ENCODE results near the gene KRT6C. TPM values are rescaled to one million over a fixed set of nuclear protein-coding genes. Genes with fewer than 3 reads are reported as not detected.

The KRT6C gene
- total and polyA plus RNA-seq, 2 experiments from 2014 or later, result not detected

- no peaks in the 10 kb centered on the region for H3K36me3 ChIP-seq (ENCODE audit: low read depth)
- no peak overlapping the region for H3K4me2 ChIP-seq (ENCODE audit: unreplicated experiment)
- H3K9me3 ChIP-seq (ENCODE audit: low read depth), result no peaks in the 10 kb centered on the region
- WGBS, 2 experiments (ENCODE audit: low coverage in 1 of 2, low lambda C conversion rate in 2 of 2, missing lambda C conversion rate in 2 of 2), result 61 to 70% methylated on average over 2 of the region's 2 CpGs
- no peaks in the 10 kb centered on the region for H3F3A ChIP-seq (ENCODE audit: insufficient read depth)
- no peaks in the 10 kb centered on the region for H3K9me2 ChIP-seq (ENCODE audit: insufficient read depth)
- in situ Hi-C loops (cut with MboI), result no loop called here
- TF ChIP-seq EZH2phosphoT487 (IDR thresholded peaks at IDR 0.05; ENCODE audit: insufficient read depth, low read depth) (no peak), EZH2 (IDR thresholded peaks at IDR 0.05; ENCODE audit: insufficient read depth, poor library complexity, severe bottlenecking) (no peak)
- no peak for DNase-seq
- H2AFZ ChIP-seq, result no peak overlapping the region
- no peaks in the 10 kb centered on the region for H3K79me2 ChIP-seq (ENCODE audit: insufficient read depth)
- H3K9ac ChIP-seq, result no peak overlapping the region
- H3K27me3 ChIP-seq (replicated peaks; ENCODE audit: insufficient read depth), result peaks cover 6% of the 10 kb centered on the region
- H3K4me3 ChIP-seq, result no peak overlapping the region
- no peaks in the 10 kb centered on the region for H3K4me1 ChIP-seq (ENCODE audit: insufficient read depth)
- no peak overlapping the region for H3K27ac ChIP-seq
- H4K20me1 ChIP-seq (ENCODE audit: insufficient read depth), result no peaks in the 10 kb centered on the region
Measured at GRCh38 chr12:52474212-52474611, 607 bp upstream of the KRT6C start.

- H3K4me2 ChIP-seq (ENCODE audit: unreplicated experiment), result no peak overlapping the region
Measured at GRCh38 chr12:52469853-52470252, 3.8 kb downstream of the KRT6C start.

GRCh38 chr12:52464897-52465296 lies 8.7 kb downstream of the KRT6C start:
- in situ Hi-C loops (cut with MboI), result no loop called here
- Histone ChIP-seq H3K4me1 (ENCODE audit: insufficient read depth) (no peaks in the 10 kb centered on the region), H3K4me2 (ENCODE audit: unreplicated experiment) (no peak overlapping the region), H3K9me2 (ENCODE audit: insufficient read depth) (no peaks in the 10 kb centered on the region), H3F3A (ENCODE audit: insufficient read depth) (no peaks in the 10 kb centered on the region), H3K79me2 (ENCODE audit: insufficient read depth) (no peaks in the 10 kb centered on the region), H4K20me1 (ENCODE audit: insufficient read depth) (no peaks in the 10 kb centered on the region), H3K27ac (no peak overlapping the region), H3K27me3 (replicated peaks; ENCODE audit: insufficient read depth) (peaks cover 53% of the 10 kb centered on the region), H3K9me3 (ENCODE audit: low read depth) (no peaks in the 10 kb centered on the region), H3K4me3 (no peak overlapping the region), H3K9ac (no peak overlapping the region), H3K36me3 (ENCODE audit: low read depth) (no peaks in the 10 kb centered on the region), H2AFZ (no peak overlapping the region)
- 0% methylated on average over 2 of the region's 2 CpGs for WGBS, 2 experiments (ENCODE audit: low coverage in 1 of 2, low lambda C conversion rate in 2 of 2, missing lambda C conversion rate in 2 of 2)
- TF ChIP-seq EZH2 (IDR thresholded peaks at IDR 0.05; ENCODE audit: insufficient read depth, poor library complexity, severe bottlenecking) (no peak), EZH2phosphoT487 (IDR thresholded peaks at IDR 0.05; ENCODE audit: insufficient read depth, low read depth) (no peak)
- no peak for DNase-seq

More at GRCh38 chr12:52469853-52470252, 3.8 kb downstream of the KRT6C start:
- Histone ChIP-seq H3K4me1 (ENCODE audit: insufficient read depth) (no peaks in the 10 kb centered on the region), H3K4me3 (no peak overlapping the region), H3K27me3 (replicated peaks; ENCODE audit: insufficient read depth) (peaks cover 22% of the 10 kb centered on the region), H3K9me2 (ENCODE audit: insufficient read depth) (no peaks in the 10 kb centered on the region), H4K20me1 (ENCODE audit: insufficient read depth) (no peaks in the 10 kb centered on the region), H3F3A (ENCODE audit: insufficient read depth) (no peaks in the 10 kb centered on the region), H2AFZ (no peak overlapping the region), H3K9ac (no peak overlapping the region), H3K79me2 (ENCODE audit: insufficient read depth) (no peaks in the 10 kb centered on the region), H3K36me3 (ENCODE audit: low read depth) (no peaks in the 10 kb centered on the region), H3K27ac (no peak overlapping the region), H3K9me3 (ENCODE audit: low read depth) (no peaks in the 10 kb centered on the region)
- in situ Hi-C loops (cut with MboI), result no loop called here
- no peak for DNase-seq
- WGBS, 2 experiments (ENCODE audit: low coverage in 1 of 2, low lambda C conversion rate in 2 of 2, missing lambda C conversion rate in 2 of 2), result 53 to 60% methylated on average over 4 of the region's 4 CpGs
- TF ChIP-seq EZH2phosphoT487 (IDR thresholded peaks at IDR 0.05; ENCODE audit: insufficient read depth, low read depth), result no peak
- no peak for TF ChIP-seq EZH2 (IDR thresholded peaks at IDR 0.05; ENCODE audit: insufficient read depth, poor library complexity, severe bottlenecking)

- TF ChIP-seq EZH2phosphoT487 (IDR thresholded peaks at IDR 0.05; ENCODE audit: insufficient read depth, low read depth), result no peak
- no peak for TF ChIP-seq EZH2 (IDR thresholded peaks at IDR 0.05; ENCODE audit: insufficient read depth, poor library complexity, severe bottlenecking)
- Histone ChIP-seq H3K4me2 (ENCODE audit: unreplicated experiment) (no peak overlapping the region), H3K4me1 (ENCODE audit: insufficient read depth) (no peaks in the 10 kb centered on the region), H3K9me2 (ENCODE audit: insufficient read depth) (no peaks in the 10 kb centered on the region), H3K9ac (no peak overlapping the region), H3K4me3 (no peak overlapping the region), H3K27me3 (replicated peaks; ENCODE audit: insufficient read depth) (peaks cover 46% of the 10 kb centered on the region), H3K79me2 (ENCODE audit: insufficient read depth) (no peaks in the 10 kb centered on the region), H3K27ac (no peak overlapping the region), H2AFZ (no peak overlapping the region), H3F3A (ENCODE audit: insufficient read depth) (no peaks in the 10 kb centered on the region), H4K20me1 (ENCODE audit: insufficient read depth) (no peaks in the 10 kb centered on the region), H3K9me3 (ENCODE audit: low read depth) (no peaks in the 10 kb centered on the region), H3K36me3 (ENCODE audit: low read depth) (no peaks in the 10 kb centered on the region)
- 46 to 64% methylated on average over 5 of the region's 5 CpGs for WGBS, 2 experiments (ENCODE audit: low coverage in 1 of 2, low lambda C conversion rate in 2 of 2, missing lambda C conversion rate in 2 of 2)
- in situ Hi-C loops (cut with MboI), result no loop called here
- DNase-seq, result no peak
Measured at GRCh38 chr12:52461693-52462092, 11.9 kb downstream of the KRT6C start.

- H3K4me2 ChIP-seq (ENCODE audit: unreplicated experiment), result no peak overlapping the region
- H2AFZ ChIP-seq, result no peak overlapping the region
- no peaks in the 10 kb centered on the region for H3K9me3 ChIP-seq (ENCODE audit: low read depth)
- H3K9ac ChIP-seq, result no peak overlapping the region
- no peak overlapping the region for H3K27ac ChIP-seq
- H3F3A ChIP-seq (ENCODE audit: insufficient read depth), result no peaks in the 10 kb centered on the region
- H3K4me3 ChIP-seq, result no peak overlapping the region
- TF ChIP-seq EZH2 (IDR thresholded peaks at IDR 0.05; ENCODE audit: insufficient read depth, poor library complexity, severe bottlenecking), result no peak
- no peak for TF ChIP-seq EZH2phosphoT487 (IDR thresholded peaks at IDR 0.05; ENCODE audit: insufficient read depth, low read depth)
- H3K36me3 ChIP-seq (ENCODE audit: low read depth), result no peaks in the 10 kb centered on the region
- no peaks in the 10 kb centered on the region for H4K20me1 ChIP-seq (ENCODE audit: insufficient read depth)
- H3K9me2 ChIP-seq (ENCODE audit: insufficient read depth), result no peaks in the 10 kb centered on the region
- H3K4me1 ChIP-seq (ENCODE audit: insufficient read depth), result no peaks in the 10 kb centered on the region
- H3K79me2 ChIP-seq (ENCODE audit: insufficient read depth), result no peaks in the 10 kb centered on the region
- no peak for DNase-seq
- peaks cover 22% of the 10 kb centered on the region; the same call in 1 of the 2 replicates for H3K27me3 ChIP-seq (replicated peaks; ENCODE audit: insufficient read depth)
- WGBS, 2 experiments (ENCODE audit: low coverage in 1 of 2, low lambda C conversion rate in 2 of 2, missing lambda C conversion rate in 2 of 2), result 64 to 67% methylated on average over 5 of the region's 5 CpGs
- in situ Hi-C loops (cut with MboI), result no loop called here
Measured at GRCh38 chr12:52458861-52459260, 14.7 kb downstream of the KRT6C start.
